Measurements from ENCODE around the gene AXIN1. TPM values are rescaled to one million over a fixed set of nuclear protein-coding genes. Genes with fewer than 3 reads are reported as not detected.

Gene AXIN1
- total RNA-seq, 1 experiment from 2014 or later: 49.8 TPM

- Mint-ChIP-seq H3K27me3 (ENCODE audit: unreplicated experiment) (no peaks in the 10 kb centered on the region), H3K27ac (ENCODE audit: unreplicated experiment) (no peak overlapping the region), H3K36me3 (ENCODE audit: insufficient read depth, unreplicated experiment) (peaks cover 62% of the 10 kb centered on the region), H3K4me3 (ENCODE audit: low read depth, unreplicated experiment) (no peak overlapping the region), H3K9me3 (ENCODE audit: low read depth, unreplicated experiment) (no peaks in the 10 kb centered on the region), H3K4me1 (ENCODE audit: low read depth, unreplicated experiment) (no peaks in the 10 kb centered on the region)
- TF ChIP-seq CTCF (IDR thresholded peaks at IDR 0.05; ENCODE audit: unreplicated experiment): no peak
- CTCF ChIA-PET: no interaction called here
- no TSS peak for BruUV-seq (replicated peaks)
- intact Hi-C loops (cut with micrococcal nuclease; ENCODE audit: unreplicated experiment): no loop called here
- no peak for DNase-seq
These were observed 64.3 kb downstream of the AXIN1 start for GRCh38 chr16:287981-288920.

GRCh38 chr16:287298-287811, 65.2 kb downstream of the AXIN1 start:
- Mint-ChIP-seq H3K4me3 (ENCODE audit: low read depth, unreplicated experiment) (no peak overlapping the region), H3K27me3 (ENCODE audit: unreplicated experiment) (peaks cover 8% of the 10 kb centered on the region), H3K27ac (ENCODE audit: unreplicated experiment) (no peak overlapping the region), H3K36me3 (ENCODE audit: insufficient read depth, unreplicated experiment) (peaks cover 56% of the 10 kb centered on the region), H3K4me1 (ENCODE audit: low read depth, unreplicated experiment) (no peaks in the 10 kb centered on the region), H3K9me3 (ENCODE audit: low read depth, unreplicated experiment) (no peaks in the 10 kb centered on the region)
- CTCF ChIA-PET: interaction anchor here (1.1 kb wide), 1 partner anchor 66 kb away, joined by 3 read pairs; no protein-coding TSS in a partner anchor
- BruUV-seq (replicated peaks): no TSS peak
- DNase-seq: no peak
- intact Hi-C loops (cut with micrococcal nuclease; ENCODE audit: unreplicated experiment): no loop called here
- TF ChIP-seq CTCF (IDR thresholded peaks at IDR 0.05; ENCODE audit: unreplicated experiment): no peak

- no peak overlapping the region for H3K4me3 Mint-ChIP-seq (ENCODE audit: low read depth, unreplicated experiment)
- peaks cover 15% of the 10 kb centered on the region for H3K27me3 Mint-ChIP-seq (ENCODE audit: unreplicated experiment)
- CTCF ChIA-PET: interaction anchor here (0.5 to 1.1 kb wide), 2 partner anchors 11 to 66 kb away, joined by 3 read pairs; partner anchors contain the start of gene RGS11
- intact Hi-C loops (cut with micrococcal nuclease; ENCODE audit: unreplicated experiment): no loop called here
- H3K27ac Mint-ChIP-seq (ENCODE audit: unreplicated experiment): no peak overlapping the region
- H3K9me3 Mint-ChIP-seq (ENCODE audit: low read depth, unreplicated experiment): no peaks in the 10 kb centered on the region
- H3K4me1 Mint-ChIP-seq (ENCODE audit: low read depth, unreplicated experiment): no peaks in the 10 kb centered on the region
- H3K36me3 Mint-ChIP-seq (ENCODE audit: insufficient read depth, unreplicated experiment): peaks cover 50% of the 10 kb centered on the region
- no TSS peak for BruUV-seq (replicated peaks)
- DNase-seq: no peak
- TF ChIP-seq CTCF (IDR thresholded peaks at IDR 0.05; ENCODE audit: unreplicated experiment): no peak
These were observed 65.8 kb downstream of the AXIN1 start for GRCh38 chr16:286491-287297.

GRCh38 chr16:285146-286055, 67.1 kb downstream of the AXIN1 start:
- Mint-ChIP-seq H3K27me3 (ENCODE audit: unreplicated experiment) (peaks cover 28% of the 10 kb centered on the region), H3K9me3 (ENCODE audit: low read depth, unreplicated experiment) (no peaks in the 10 kb centered on the region), H3K36me3 (ENCODE audit: insufficient read depth, unreplicated experiment) (peaks cover 37% of the 10 kb centered on the region), H3K4me3 (ENCODE audit: low read depth, unreplicated experiment) (no peak overlapping the region), H3K27ac (ENCODE audit: unreplicated experiment) (no peak overlapping the region), H3K4me1 (ENCODE audit: low read depth, unreplicated experiment) (no peaks in the 10 kb centered on the region)
- TF ChIP-seq CTCF (IDR thresholded peaks at IDR 0.05; ENCODE audit: unreplicated experiment): no peak
- no TSS peak for BruUV-seq (replicated peaks)
- DNase-seq: no peak
- intact Hi-C loops (cut with micrococcal nuclease; ENCODE audit: unreplicated experiment): no loop called here
- CTCF ChIA-PET: no interaction called here

All from Calu3 (cell line).